Stimulated activated CD8-positive, alpha-beta memory T cell treated with anti-CD3 and anti-CD28 coated beads, Interleukin-4, amount 100 ng/mL, for 1 hour (primary cell): ENCODE results near the gene DLX2.

ENCODE experiments used
- DNase-seq, 2 donors: peaks; one replicate each; pipeline ENCODE4 v3.0.0-alpha.2; 2020; ENCODE audit warnings: low read depth in 2 of 2, low spot score in 1 of 2

The DLX2 gene

DNA sequence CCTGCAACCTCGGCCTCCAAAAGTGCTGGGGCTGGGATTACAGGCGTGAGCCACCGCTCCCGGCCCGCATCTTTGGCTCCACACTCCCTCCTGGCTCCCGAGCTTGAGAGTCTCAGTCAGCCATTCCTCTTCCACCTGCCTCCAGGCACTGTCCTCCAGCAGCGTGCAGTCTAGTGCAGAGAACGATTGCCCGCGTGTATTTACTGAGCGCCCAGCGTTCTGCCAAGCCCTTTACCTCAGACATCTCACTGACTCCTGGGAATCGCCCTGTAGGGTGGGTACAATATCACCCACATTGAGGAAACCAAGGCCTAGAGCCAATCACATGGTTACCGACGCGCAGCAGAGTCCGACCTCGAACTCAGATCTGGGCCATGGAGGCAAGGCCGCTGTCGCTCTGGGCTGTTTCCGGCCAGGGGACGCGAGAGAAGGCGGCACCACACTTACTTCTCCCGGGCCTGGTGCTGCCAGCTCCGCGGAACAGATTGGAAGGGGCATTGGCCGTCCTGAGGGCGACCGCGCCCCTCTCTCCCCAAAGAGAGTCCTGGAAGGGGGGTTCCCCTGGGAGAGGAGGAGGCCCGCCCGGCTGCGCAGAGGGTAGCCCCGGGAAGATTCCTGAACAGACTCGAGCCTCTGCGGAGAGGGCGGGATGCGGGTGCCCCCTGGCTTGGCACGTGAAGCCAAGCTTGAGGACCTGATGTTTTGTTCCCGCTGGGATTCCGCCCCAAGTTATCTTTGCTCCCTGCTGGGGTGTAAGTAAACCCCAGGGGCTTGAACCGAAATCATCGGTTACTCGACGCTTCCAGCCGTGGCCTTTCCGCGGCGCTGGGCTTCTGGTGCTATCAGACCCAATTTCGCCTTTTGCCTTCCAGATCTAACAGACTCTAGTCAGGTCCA, 5.2 kb upstream of the DLX2 start:
- no peak for DNase-seq

DNA sequence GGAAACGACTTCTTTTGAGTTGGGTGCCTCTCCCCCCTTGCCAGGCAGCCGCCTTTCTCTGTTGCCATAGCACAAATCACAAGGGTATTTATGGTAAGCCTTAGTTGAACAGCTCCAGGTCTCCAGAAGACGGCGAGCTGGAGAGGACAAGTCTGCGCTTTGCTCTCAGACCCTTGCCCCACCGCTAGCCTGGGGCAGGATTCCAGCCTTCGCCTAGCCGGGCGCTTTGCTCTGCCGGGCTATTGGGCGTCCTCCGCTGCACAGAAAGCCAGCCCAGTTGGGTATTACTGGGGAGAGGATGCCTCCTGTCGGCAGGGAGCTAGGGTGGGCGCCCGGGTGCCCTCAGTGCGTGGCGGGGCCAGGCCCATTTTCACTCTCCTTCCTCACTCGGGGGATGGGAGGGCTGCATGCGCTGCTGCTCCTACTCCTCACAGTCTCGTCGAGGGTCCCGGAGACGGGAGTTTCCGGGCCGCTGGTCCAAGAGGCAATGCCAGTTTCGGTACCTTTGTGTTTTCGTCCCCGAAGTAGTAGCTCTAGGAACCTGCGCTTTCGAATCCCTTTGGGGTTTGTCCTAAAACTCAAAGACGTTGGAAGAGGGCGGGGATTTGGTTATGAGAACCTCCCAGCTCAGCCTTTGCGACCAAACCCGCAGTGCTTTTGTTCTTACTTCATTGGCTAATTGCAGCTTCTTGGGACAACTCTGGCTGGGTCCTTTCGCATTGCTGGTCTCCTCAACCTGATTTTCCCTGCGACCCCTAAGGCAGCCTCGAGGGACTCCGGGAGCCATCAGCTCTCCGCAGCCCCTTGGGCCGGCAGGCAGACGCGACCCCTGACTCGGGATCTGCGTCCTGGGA, 3.6 kb upstream of the DLX2 start:
- DNase-seq: no peak

DNA sequence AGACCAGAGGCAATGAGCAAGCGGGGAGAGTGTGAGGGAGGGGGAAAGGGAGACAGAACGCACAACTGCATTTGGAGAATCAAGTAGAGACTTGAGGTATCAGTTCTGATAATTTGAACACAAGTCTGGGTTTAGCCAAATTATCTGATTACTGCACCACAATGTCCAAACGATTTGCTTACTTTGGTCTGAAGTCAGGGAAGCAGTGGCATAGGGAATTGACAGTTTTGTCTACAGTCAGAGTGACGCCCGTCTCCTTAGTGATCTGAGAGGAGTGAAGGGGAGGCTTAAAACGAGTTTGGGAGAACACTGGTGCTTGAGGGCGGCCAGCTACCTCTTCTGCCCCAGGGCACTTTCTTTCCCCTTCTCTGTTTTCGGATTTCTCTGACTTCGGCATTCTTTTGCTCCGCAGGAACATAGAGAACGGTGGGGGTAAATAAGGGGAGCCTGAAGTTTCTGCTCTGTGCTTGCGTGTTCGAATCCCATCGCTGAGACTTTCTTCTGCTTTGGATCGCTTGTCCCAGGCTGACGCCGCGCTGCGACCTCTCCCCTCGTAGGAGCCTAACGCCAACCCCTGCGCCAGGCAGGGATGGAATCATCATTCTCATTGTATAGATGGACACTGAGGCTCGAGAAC, 2.9 kb upstream of the DLX2 start:
- DNase-seq: no peak

DNA sequence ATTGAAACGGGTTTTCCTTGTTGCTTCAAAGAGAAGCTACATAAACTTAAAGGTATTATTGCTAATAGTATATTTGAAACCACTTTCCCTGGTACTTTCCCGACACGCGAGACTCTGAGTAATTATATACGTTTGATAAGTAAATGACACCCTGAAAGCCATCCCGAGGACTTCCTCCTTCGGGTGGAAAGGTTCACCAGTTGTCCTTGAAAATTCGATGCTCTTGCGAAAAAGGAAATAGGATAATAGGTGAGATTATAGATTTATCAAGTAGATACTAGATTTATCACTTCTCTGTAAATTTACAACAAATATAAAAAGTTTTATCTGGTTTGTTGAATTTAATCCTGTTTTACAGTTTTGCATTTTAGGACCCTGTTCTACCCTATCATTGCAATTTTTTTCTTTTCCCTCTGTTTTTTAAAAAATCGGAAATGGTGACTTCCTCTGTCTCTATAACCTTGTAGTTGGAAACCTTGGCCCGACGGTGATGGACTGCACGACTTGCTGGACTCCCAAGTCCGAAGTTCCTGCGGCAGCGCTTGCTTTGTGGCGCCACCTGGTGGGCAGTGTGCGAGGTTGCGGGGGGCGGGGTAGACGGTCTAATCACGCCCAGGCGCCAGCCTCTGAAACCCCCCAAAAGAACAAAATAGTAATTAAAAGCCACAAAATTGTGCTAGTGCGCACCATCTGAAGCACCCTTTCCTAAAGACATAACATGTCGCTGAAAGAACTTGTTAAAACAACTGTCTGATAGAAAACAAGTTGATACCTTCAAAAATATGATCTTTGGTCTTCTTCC, 972 bp upstream of the DLX2 start:
- DNase-seq: peak in 1 of 2 donors; percentile 39

DNA sequence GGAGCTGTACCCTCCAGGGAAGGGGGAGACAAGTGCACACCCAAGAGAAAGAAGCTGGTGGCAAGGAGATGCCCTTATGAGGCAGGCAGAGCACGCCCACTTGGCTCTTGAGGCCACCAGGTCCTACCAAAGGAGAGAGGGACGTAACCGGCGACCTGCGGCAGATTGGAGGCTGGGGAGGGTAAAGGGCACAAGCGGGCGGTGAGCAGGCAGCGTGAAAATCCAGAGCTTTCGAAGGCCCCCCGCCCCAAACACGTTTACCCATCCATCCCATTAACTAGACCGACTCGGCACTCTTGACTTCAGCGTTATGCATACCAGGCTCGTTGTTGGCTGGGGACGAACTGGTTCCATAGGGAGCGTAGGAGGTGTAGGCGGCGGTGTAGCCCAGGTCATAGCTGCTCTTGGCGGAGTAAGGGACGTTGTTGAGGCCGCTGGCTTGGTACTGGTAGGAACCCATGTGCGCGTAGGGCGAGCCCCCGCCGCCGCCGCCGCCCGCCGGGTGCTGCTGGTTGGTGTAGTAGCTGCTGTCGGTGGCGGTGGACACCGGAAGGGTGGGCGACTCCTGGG, 794 bp downstream of the DLX2 start:
- no peak for DNase-seq

DNA sequence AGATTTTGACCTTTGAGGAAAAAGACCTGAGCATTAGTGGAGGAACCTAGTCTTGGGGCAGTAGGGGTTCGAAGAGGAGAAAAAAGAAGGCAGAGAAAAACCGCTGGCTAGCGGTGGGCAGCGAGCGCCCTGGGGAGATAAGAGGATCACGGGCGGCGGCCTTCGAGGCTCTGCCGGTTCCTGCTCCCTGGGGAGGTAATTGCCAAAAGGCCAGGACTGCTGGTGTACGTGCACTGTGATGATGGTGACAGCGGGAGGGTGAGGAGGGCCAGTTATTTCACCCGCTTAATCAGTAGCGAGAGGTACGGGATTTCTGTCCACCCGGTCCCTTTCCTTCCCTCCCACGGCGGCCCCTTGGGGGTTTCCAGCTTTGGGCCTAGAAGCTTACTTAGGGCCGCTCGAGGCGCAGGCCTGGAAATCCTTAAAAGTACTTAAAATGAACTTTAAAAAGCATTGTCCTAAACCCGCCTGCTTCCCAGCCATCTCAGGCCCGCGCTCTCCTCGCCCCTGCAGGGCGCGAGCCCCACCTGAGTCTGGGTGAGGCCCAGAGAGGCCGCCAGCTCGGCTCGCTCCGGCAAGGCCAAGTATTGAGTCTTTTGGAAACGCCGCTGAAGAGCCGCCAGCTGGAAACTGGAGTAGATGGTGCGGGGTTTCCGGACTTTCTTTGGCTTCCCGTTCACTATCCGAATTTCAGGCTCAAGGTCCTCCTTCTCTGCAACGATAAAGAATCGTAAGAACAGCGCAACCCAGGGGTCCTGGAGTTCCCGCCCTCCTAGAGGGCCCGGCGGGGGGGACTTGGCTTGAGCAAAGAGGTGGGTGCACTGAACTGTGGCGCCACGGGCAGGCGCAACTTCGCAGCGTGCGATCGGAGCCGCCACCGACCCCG, 1.5 kb downstream of the DLX2 start:
- no peak for DNase-seq

DNA sequence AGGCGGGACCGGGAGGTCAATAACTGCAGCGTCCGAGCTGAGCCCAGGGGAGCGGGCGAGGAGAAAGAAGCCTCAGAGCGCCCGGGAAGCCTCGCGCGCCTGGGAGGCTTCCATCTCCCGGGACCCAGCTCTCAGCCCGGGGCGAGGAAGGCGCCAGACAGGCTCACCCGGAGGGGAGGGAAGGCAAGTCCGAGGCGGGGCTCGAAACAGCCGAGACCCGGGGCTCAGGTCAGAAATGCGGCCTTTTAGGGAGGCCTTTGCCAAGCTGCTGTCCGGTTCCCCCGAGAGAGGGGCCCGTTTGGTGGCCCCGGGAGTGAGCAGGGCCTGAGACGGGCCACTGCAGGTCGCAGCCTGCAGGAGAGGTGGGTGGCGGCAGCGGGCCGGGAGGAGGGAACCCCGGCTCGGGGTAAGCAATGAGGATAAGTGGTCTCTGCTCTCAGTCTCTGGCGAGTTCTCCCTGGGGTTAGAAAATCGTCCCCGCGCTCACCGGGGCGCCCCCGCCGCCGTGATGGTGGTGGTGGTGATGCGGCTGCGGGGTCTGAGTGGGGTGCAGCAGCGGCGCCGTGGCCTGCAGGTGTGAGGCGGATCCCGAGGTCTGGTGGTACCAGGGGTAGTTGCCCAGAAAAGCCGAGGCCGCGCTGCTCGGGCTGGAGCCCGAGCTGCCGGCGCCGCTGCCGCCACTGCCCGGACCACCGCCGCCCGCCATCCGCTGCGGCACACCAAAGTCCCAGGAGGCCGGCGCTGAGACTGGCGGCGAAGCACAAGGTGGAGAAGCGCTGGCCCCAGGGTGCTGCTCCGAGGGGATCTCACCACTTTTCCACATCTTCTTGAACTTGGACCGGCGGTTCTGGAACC, 2.4 kb downstream of the DLX2 start:
- DNase-seq: no peak

DNA sequence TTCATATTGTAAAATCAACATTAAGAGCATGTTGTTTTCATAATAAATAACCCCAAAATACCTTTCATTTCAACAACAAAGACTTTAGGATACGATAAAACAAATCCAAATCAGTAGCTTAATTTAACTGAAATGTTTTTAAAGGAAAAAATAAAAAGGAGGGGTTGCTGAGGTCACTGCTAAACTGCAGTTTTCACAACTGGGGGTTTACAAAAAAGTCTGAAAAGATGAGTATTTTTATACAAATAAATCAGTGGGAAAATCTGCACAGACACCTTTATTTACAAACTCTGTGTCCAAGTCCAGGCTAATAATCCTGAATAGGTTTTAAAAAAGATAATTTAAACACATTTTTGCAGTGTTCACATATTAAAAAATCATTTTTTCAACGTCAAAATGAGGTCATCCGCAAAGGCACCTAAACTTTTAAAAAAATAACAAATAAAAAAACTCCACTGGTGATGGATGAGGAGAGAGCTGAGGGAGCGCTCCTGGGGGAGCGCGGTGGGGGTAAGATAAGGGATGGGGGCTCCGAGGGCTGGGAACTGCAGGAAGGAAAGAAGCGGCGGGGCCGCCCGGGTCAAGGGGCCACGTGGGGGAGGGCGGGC, 3.1 kb downstream of the DLX2 start:
- no peak for DNase-seq

DNA sequence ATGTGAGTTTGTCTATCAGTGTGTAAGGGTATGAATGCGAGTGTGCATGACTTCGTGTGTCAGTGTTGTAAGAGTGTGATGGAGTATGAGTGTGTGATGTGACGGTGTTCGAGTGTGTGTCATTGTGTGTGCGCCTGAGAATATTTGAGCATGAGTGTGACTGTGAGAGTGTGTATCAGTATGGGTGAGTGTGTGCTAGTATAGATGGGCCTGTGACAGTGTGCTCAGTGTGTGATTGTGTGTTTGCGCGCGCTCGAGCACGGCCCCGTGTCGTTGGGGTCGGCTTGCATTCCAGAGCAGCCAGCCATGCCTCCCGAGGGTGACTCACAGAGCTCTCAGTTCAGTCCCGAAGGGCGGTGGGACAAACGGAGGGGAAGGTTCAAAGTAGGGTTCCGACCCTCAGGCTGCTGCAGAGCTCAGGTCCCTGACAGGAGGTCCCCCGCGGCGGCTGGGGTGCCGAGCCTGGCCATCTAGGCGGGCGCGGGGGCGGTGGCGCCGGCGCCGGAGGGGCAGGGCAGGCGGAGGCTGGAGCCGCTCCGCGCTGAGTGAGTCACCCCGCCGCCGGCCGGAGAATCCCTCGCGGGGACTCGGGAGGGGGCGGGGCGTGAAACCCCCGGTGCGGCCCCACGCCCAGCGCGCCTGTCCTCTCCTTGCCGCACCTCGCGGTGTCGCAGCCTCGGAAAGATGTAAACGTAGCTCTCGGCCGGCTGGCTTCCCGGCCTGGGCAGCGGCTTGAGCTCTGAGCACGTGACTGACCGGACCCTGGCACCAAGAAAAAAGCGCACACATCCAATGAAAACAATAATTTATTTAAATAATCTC, 3.8 kb downstream of the DLX2 start:
- DNase-seq: no peak

DNA sequence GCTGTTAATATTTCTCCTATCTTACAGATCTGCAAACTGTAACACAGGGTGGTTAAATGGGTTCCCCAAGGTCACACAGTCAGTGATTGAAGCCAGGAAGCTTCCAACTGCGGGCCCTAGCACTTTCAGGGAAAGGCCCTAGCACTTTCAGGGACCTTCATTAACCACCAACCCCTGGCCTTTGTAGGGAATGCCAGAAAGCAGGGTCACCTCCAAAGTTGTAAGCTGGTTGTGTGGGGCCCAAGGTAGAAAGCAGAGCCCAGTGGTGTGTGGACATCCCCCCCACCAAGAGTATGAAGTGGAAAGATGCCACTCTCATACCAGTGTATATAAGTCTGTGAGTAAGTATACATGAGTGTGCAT, 4.4 kb downstream of the DLX2 start:
- DNase-seq: no peak

DNA sequence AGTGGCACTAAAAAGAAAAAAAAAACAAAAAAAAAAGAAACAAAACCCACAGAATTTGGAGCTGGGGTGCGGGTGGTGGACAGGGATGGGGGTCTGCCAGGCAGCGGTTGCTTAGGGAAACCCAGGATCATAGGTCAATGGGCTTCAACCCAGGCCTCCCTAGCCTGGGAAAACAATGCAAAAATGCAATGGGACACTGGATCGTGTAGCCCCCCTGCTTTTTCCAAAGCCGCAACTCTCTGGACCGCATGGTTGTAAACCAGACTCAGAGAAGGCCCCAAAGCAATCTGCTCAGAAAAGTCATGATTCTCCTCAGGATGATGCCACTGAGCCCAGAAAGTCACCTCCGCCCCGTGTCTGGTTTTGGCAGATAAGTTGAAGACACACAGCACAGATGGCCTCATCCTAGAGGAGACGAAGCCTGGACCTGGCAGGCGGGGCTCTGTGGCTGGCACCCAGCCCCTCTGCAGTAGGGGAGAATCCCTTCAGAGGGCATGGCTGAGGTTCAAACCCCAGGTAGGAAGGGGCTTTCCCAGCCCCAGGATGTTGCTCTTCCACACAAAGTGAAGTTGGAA, 5.1 kb downstream of the DLX2 start:
- DNase-seq: no peak

DNA sequence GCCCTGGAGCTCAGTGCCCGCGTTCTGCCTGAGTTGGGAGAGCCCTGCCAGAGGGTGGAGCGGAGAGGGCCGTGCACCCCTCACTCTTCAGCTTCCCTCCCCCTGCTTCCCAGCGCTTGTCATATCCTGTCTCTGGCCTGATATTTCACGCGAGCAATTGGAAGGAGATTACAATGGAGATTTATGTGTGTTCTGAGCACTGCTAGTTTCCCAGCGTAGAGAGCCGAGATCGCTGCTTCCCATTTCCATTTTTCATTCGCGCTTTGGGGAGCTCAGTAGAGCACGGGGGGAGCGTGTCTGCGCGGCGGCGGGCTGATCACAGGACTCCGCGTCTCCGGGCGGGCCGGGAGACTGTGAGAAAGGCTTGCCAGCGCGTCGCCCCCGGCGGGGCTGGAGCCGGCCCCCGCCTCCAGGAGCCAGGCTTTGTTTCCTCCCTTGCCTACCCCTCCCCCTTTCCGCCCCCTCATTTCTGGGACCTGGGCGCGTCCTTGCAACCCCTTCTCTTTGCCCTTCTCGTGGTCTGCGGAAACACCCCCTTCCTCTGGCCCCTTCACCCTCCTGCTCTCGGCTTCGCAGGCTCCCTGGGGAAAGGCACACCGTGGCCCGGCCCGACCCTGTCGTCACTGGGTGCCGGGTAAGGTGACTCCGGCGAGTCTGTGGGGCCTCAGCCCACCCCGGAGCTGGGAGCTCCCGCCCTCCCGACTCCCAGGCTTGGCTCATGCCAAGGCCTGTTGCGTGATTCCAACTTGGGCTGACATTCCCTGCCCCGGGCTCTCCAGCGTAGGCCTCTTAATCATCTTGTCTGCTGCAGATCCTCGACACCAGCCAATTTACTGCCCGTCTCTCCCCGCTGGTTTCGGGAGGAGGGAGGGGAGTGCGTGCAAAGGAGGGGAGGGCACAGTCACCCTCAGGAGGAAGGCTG, 5.8 kb downstream of the DLX2 start:
- no peak for DNase-seq

DNA sequence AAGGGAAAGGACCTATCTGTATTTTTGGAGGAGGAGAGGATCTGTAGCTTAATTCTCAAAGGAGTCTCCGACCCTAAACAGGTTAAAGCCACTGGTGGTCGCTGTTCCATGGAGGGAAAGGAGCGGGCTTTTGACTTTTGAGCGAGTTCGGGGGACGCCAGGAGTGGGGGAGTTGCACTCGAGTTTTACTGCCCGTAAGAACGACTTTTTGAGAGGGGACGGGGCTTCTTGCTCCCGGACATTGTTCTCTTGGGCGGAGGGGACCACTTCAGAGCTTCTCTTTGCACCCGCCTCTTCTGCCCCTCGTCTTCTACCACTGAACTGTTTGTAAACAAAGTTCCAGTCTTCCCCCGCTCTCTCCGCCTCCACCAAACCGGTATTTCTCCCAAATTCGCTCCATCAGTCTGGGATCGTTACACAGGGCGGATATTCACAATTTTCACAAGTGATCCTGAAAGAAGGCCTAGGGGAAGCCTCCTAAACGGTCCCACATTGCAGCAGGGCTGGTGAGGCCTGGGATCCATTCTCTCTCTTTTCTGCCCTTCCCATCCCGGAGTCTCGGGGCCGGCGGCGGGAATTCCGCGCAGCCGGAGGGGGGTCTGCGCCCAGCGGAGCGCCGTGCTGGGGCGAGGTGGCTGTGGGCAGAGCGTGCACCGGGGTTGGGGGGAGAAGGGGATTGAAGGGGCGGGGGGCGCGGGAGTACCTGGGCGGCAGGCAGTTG, 6.6 kb downstream of the DLX2 start:
- no peak for DNase-seq

DNA sequence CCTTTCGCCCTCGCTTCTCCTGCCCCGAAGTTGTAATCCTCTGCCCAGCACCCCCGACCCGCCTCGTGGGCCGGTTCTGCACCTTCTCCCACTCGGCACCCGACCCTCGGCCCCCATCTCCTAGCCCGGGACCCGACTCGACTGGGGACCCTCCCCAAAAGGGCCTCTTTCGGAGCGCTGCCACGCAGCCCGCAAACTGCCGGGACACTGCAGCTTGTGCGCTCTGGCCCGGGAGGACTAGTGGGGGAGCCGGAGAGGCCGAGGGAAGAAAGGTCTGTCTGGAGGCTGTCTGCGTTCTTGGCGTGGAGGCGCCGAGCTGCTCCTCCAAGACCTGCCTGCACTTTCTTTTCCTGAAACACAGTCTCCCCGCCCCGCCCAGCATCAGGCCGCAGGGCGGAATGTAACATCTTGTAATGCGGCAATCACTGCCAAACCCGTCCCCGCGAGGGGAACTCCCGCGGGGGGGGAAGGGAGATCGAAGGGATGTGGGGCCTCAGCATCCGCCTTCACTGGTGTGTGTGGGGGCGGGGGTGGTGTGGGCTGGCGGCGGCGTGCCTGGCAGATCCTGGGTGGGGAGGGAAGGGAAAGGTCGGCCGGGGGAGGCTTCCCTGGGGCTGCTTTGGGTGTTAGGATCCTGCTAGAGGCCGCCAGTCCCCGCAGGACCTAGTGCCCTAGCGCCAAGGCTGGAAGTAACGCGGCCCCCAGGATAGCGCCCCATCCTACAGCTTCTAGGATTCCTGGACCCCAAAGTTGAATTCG, 7.4 kb downstream of the DLX2 start:
- DNase-seq: peak in 1 of 2 donors; percentile 48
